Osteocyte (in vitro differentiated cells): ENCODE measurements around the gene MSN. TPM values are rescaled to one million over a fixed set of nuclear protein-coding genes. Genes with fewer than 3 reads are reported as not detected.

Experiments used
- DNase-seq: peaks from one replicate; pipeline ENCODE4 v3.0.0; 2021; ENCODE audit warnings: mixed read lengths; ENCODE audit not compliant: unreplicated experiment; ENCODE audit errors: extremely low spot score
- H3K27ac Mint-ChIP-seq: one replicate; pipeline ENCODE4 v1.8.0; 2021; ENCODE audit warnings: mild to moderate bottlenecking, mixed read lengths; ENCODE audit not compliant: unreplicated experiment
- H3K27me3 Mint-ChIP-seq: one replicate; pipeline ENCODE4 v1.8.0; 2021; ENCODE audit warnings: mixed read lengths; ENCODE audit not compliant: unreplicated experiment
- H3K36me3 Mint-ChIP-seq: one replicate; pipeline ENCODE4 v1.8.0; 2021; ENCODE audit warnings: mixed read lengths; ENCODE audit not compliant: unreplicated experiment
- H3K4me1 Mint-ChIP-seq: one replicate; pipeline ENCODE4 v1.8.0; 2021; ENCODE audit warnings: mixed read lengths; ENCODE audit not compliant: unreplicated experiment
- H3K4me3 Mint-ChIP-seq: one replicate; pipeline ENCODE4 v1.8.0; 2021; ENCODE audit warnings: mild to moderate bottlenecking, moderate library complexity, mixed read lengths; ENCODE audit not compliant: unreplicated experiment
- H3K9me3 Mint-ChIP-seq: one replicate; pipeline ENCODE4 v1.8.0; 2021; ENCODE audit warnings: mixed read lengths; ENCODE audit not compliant: unreplicated experiment
- total RNA-seq: library from RNA; stranded (reverse); gene quantifications from 2 replicates; pipeline ENCODE4 v1.2.1, GENCODE V29; 2021
- TF ChIP-seq, protein P1 (sequence below): fragments of 200-600 bp; sonication (generic); IDR thresholded peaks from 2 replicates; pipeline ENCODE4 v1.5.0; 2021; ENCODE audit warnings: antibody characterized with exemption, mild to moderate bottlenecking, moderate library complexity

Gene MSN
- total RNA-seq, 1 donor from 2014 or later: 236 TPM

DNA sequence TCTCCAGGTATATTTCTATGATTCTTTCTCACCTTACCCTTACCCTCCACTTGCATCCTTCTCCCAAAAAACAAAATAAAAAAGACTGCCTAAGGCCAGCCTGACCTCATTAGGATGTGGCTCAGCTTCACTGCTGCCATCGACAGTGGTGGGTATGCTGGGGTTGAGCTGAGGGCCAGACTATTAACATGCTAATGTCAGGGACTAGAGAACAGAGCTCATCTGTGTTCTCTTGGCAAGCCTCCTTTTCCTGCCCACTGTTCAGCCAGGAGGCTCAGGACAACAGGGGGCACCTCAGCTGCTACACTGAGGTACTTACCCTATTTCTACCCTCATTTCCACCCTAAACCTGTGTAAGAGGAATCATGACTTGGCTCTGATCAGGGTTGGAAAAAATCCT is 59.3 kb downstream of the MSN start:
- TF ChIP-seq, protein P1, sequence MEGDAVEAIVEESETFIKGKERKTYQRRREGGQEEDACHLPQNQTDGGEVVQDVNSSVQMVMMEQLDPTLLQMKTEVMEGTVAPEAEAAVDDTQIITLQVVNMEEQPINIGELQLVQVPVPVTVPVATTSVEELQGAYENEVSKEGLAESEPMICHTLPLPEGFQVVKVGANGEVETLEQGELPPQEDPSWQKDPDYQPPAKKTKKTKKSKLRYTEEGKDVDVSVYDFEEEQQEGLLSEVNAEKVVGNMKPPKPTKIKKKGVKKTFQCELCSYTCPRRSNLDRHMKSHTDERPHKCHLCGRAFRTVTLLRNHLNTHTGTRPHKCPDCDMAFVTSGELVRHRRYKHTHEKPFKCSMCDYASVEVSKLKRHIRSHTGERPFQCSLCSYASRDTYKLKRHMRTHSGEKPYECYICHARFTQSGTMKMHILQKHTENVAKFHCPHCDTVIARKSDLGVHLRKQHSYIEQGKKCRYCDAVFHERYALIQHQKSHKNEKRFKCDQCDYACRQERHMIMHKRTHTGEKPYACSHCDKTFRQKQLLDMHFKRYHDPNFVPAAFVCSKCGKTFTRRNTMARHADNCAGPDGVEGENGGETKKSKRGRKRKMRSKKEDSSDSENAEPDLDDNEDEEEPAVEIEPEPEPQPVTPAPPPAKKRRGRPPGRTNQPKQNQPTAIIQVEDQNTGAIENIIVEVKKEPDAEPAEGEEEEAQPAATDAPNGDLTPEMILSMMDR: no peak
- peaks cover 11% of the 10 kb centered on the region for H3K4me1 Mint-ChIP-seq
- H3K9me3 Mint-ChIP-seq: peaks cover 8% of the 10 kb centered on the region
- H3K36me3 Mint-ChIP-seq: peaks cover 30% of the 10 kb centered on the region
- DNase-seq: no peak
- no peaks in the 10 kb centered on the region for H3K27me3 Mint-ChIP-seq
- no peak overlapping the region for H3K27ac Mint-ChIP-seq
- no peak overlapping the region for H3K4me3 Mint-ChIP-seq

DNA sequence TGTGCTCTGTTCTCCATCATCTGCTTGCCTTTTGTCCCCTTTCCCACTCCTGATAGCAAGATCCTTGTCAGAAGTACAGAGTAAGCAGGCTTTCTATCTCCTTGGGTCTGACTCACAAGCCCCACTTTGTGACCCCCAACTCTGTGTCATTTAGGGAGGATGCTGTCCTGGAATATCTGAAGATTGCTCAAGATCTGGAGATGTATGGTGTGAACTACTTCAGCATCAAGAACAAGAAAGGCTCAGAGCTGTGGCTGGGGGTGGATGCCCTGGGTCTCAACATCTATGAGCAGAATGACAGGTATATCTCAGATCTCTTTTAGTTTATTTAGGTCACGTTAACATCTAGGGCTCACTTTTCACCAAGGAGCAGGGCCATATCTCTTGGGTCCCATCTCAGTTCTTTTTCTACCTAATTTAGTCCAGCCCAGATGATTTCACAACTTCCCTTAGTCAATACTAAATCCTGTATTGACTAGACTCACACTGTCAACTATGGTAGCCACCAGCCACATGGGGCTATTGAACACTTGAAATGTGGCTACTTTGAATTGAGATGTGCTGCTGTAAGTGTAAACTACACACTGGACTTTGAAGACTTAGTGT is 64.3 kb downstream of the MSN start:
- H3K4me1 Mint-ChIP-seq: no peaks in the 10 kb centered on the region
- H3K36me3 Mint-ChIP-seq: peaks cover 38% of the 10 kb centered on the region
- H3K9me3 Mint-ChIP-seq: peaks cover 3% of the 10 kb centered on the region
- no peak for DNase-seq
- no peak overlapping the region for H3K4me3 Mint-ChIP-seq
- TF ChIP-seq, protein P1: no peak
- H3K27ac Mint-ChIP-seq: no peak overlapping the region
- no peaks in the 10 kb centered on the region for H3K27me3 Mint-ChIP-seq

DNA sequence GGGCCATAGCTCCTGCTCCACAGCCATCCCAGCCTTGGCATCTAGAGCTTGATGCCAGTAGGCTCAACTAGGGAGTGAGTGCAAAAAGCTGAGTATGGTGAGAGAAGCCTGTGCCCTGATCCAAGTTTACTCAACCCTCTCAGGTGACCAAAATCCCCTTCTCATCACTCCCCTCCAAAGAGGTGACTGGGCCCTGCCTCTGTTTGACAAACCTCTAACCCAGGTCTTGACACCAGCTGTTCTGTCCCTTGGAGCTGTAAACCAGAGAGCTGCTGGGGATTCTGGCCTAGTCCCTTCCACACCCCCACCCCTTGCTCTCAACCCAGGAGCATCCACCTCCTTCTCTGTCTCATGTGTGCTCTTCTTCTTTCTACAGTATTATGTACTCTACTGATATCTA is 73.5 kb downstream of the MSN start:
- TF ChIP-seq, protein P1: no peak
- no peak for DNase-seq
- peaks cover 38% of the 10 kb centered on the region for H3K36me3 Mint-ChIP-seq
- H3K9me3 Mint-ChIP-seq: peaks cover 4% of the 10 kb centered on the region
- H3K27ac Mint-ChIP-seq: no peak overlapping the region
- no peaks in the 10 kb centered on the region for H3K27me3 Mint-ChIP-seq
- H3K4me3 Mint-ChIP-seq: no peak overlapping the region
- H3K4me1 Mint-ChIP-seq: no peaks in the 10 kb centered on the region

DNA sequence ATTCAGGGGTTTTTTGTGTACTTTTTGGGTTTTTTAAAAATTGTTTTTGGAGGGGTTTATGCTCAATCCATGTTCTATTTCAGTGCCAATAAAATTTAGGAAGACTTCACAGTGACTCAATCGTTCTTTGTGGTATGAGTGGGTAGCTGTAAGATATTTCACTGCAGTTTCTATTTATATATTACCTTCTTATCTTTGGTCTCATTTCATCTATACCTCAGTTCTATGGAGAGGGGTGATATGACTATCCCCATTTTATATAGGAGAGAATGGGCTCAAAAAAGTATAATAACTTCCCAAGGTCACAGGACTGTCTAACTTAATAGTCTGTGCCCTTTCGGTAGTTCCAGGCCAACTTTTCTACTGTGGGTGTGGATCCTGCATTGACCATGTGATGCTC is 74.4 kb downstream of the MSN start:
- H3K4me3 Mint-ChIP-seq: no peak overlapping the region
- TF ChIP-seq, protein P1: no peak
- peaks cover 34% of the 10 kb centered on the region for H3K36me3 Mint-ChIP-seq
- H3K9me3 Mint-ChIP-seq: peaks cover 4% of the 10 kb centered on the region
- no peaks in the 10 kb centered on the region for H3K4me1 Mint-ChIP-seq
- no peak for DNase-seq
- no peaks in the 10 kb centered on the region for H3K27me3 Mint-ChIP-seq
- H3K27ac Mint-ChIP-seq: no peak overlapping the region

DNA sequence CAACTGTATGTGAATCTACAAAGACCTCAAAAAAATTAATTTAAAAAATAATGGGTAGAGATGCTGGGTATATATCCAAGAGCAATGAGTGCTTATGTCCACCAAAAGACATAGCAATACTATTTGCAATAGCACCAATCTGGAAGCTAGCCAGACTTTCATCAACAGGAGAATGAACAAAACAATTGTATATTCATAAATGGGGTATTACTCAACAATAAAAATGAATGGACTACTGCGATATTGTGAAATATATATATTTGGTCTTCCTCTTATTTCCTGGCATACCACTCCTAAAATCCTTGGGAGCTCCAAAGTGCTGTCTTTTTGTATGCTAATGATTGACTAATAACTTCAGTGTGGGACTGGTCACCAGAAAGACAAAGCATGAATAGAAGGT is 77.5 kb downstream of the MSN start:
- Mint-ChIP-seq H3K27me3 (no peaks in the 10 kb centered on the region), H3K9me3 (no peaks in the 10 kb centered on the region), H3K4me1 (no peaks in the 10 kb centered on the region), H3K4me3 (no peak overlapping the region), H3K27ac (no peak overlapping the region), H3K36me3 (peaks cover 11% of the 10 kb centered on the region)
- no peak for DNase-seq
- TF ChIP-seq, protein P1: no peak
